ENCODE data around the gene PITPNC1.
"Not testable (repeated sequence)": the region's sequence is repeated elsewhere in the genome, so short reads cannot be mapped to it uniquely, and the experiment has no call there.

Gene PITPNC1

DNA sequence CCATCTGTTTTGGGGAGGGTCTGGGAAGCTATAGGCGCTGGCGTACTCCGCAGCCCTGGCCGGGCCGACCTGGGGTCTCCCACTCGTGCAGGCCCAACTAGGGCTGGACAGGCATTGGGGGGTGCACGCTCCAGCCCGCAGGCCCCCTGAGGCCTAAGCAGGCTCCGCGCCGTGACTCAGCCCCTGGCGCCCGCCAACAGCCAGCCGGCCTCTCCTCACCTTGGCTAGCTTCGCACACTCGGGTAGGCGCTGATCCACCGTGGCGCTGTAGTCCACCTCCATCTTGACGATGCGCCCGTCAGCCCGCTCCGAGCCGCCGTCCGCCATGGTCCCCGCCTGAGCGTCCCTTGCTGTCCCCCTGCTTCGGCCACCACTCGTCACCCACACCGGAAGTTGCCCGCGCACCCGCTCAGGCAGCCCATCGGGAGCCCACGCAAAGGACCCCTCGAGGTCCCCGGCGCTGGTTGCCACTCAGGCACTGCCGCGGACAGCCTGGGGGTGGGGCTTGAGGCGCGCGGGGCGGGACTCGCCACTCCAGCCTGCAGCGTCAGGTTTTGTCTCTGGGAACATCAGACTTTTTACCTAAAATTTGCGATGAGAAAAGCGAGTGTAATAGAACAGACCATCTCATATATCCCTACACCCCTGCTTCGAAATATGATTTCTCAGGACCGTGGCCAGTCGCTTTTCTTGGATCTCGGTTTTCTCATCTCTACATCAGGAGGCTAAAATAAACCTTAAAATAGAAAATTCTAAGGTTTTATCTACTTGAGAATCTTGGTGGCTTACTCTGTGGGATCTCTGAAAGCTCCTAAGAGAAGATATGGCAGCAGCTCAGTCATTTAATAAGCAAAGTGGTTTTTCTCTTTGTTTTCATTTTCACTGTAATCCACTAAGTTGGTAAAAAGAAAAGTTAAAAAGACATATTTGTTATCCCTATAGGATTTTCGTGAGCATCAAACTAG, 10.6 kb upstream of the PITPNC1 start, which contains the start of gene PSMD12:
Gene PSMD12, minus strand, starts transcription at position 385 of the 965 bp plus-strand sequence. Its CDS starts 58 bp downstream, at position 327.
- DNase-seq (ENCODE audit: low read depth in 4 of 4, low spot score in 1 of 4), result peak; percentile 83 to 94 (median 90)

DNA sequence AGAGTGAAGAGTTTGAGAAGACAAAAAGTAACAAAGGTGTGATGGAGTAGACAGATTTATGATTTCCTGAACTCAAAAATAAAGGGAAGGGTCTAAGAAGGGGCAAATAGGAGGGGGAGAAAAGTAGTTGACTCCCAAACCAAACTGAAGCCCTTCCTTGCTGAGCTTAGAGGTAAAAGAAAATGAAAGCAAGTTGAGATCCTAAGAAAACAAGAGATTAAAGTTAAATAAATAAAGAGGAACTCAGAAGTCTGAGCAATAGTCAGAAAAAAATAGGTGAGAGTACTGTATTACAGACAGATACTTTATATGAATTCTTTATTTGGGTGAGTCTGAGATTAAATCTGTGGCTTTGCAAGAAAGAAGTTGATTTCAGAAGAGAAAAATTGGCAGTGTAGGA, 7.4 kb upstream of the PITPNC1 start:
- DNase-seq (ENCODE audit: low read depth in 4 of 4, low spot score in 1 of 4), result no peak

- DNase-seq (ENCODE audit: low read depth in 4 of 4, low spot score in 1 of 4), result no peak
These were observed 4.3 kb upstream of the PITPNC1 start for GRCh38 chr17:67372751-67373150.

GRCh38 chr17:67374329-67375053, 2.6 kb upstream of the PITPNC1 start:
- DNase-seq (ENCODE audit: low read depth in 4 of 4, low spot score in 1 of 4), result peak; percentile 71 to 83 (median 82)

- no peak for DNase-seq (ENCODE audit: low read depth in 4 of 4, low spot score in 1 of 4)
These were observed 2.0 kb upstream of the PITPNC1 start for GRCh38 chr17:67375054-67375427.

GRCh38 chr17:67375716-67376115, 1.4 kb upstream of the PITPNC1 start:
- DNase-seq (ENCODE audit: low read depth in 4 of 4, low spot score in 1 of 4), result no peak

- no peak for DNase-seq (ENCODE audit: low read depth in 4 of 4, low spot score in 1 of 4)
These were observed 705 bp upstream of the PITPNC1 start for GRCh38 chr17:67376415-67376736.

GRCh38 chr17:67377488-67378453, 690 bp downstream of the PITPNC1 start:
- DNase-seq (ENCODE audit: low read depth in 4 of 4, low spot score in 1 of 4), result peak in 2 of 4 experiments; percentile 38 to 43

DNA sequence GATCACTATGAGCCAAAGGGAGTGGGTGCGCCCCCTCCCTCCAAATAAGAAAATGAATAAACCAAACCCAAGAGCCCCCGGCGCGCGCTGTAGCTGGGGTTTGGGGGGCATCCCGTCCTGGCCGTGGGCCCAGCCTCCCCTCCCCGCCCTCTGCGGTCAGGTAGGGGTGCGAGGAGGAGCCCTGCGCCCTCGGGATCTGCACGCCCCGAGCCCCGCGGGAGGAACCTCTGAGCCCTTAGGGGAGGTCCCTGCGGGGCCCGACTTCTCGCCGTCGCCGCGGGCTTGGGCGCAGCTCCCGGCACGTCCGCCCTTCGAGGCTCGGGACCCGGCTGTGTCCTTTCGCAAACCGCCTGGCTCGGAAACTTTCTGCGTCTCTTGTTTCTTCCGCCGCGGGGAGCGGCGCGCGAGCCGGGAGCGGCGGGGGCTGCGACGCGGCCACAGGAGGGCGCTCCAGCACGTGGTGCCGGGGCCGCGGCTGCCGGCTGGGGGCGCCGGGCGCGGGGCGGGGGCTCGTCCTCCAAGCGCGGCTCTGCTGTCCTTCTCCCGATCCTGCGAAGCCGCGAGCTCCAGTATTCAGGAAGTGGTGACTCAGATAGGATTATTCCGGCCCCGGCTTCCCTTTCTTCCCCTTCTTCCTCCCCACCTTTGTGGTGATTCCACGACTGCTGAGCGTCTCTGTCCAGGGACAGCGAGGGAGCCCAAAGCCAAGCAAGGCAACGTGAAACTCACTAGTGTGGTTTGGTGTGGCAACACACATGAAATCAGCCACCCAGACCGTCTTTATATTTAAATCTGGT, 1.6 kb downstream of the PITPNC1 start:
- peak; percentile 46 to 70 (median 62) for DNase-seq (ENCODE audit: low read depth in 4 of 4, low spot score in 1 of 4)

DNA sequence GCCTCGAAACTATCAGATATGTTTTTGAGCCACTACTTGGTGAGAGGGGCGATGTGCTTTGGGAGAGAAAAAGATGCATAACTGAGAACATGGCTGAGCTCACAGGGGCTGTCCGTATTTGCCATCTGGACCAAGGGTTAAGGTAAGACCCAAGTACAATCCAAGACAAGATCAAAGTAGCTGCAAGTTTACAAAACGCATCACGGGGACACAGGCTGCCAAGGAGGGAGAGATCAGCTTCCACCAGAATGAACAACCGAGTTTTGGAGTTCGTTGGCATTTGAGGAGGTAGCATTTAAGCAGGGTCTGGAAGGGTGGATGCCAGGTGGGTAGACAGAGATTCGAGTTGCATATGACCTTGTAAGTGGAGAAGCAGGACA, 2.2 kb downstream of the PITPNC1 start:
- DNase-seq (ENCODE audit: low read depth in 4 of 4, low spot score in 1 of 4), result no peak

DNA sequence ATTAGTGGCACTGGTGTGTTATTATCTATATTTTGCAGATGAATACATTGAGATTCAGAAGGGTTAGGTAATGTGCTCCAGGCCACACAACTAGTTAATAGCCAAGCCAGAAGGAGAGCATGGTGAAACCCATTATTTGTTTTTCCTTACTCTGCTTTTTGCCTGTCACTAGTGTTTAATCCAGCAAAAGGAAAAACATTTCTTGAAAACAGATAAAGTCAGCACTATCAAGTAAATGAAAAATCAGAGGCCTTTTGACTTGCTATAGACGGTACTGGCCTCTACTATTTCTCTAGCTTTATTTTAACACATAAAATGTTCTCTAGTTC, 4.8 kb downstream of the PITPNC1 start:
- no peak for DNase-seq (ENCODE audit: low read depth in 4 of 4, low spot score in 1 of 4)

DNA sequence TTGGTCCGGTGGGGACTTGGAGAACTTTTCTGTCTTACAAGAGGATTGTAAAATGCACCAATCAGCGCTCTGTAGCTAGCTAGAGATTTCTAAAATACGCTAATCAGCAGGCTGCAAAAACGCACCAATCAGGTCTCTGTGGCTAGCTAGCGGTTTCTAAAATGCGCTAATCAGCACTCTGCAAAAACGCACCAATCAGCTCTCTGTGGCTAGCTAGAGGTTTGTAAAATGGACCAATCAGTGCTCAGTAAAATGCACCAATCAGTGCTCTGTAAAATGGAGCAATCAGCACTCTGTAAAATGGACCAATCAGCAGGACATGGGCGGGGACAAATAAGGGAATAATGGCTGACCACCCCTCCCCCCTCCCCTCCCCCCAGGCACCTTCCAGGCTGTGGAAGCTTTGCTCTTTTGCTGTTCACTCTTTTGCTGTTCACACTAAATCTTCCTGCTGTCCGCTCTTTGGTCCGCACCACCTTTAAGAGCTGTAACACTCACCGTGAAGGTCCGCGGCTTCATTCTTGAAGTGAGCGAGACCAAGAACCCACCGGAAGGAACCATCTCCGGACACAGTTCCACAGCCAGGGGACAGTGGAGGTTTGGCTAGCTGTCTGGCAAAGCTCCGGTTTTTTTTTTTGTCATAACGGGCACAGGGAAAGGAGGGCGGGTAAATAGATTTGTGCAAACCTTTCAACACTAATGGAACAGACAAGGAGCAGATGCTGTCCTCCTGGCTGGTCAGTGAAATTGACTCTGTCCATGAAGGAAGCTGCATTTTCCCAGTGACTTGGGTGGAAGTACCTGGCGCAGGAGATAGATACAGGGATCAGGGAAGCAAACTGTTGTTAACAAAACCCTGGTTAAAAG, 8.3 kb downstream of the PITPNC1 start:
- no peak for DNase-seq (ENCODE audit: low read depth in 4 of 4, low spot score in 1 of 4)

GRCh38 chr17:67386965-67387551, 10.0 kb downstream of the PITPNC1 start:
- peak; percentile 57 to 67 (median 65) for DNase-seq (ENCODE audit: low read depth in 4 of 4, low spot score in 1 of 4)

- not testable (repeated sequence) for DNase-seq (ENCODE audit: low read depth in 4 of 4, low spot score in 1 of 4)
These were observed 11.5 kb downstream of the PITPNC1 start for GRCh38 chr17:67388536-67388935.

- no peak for DNase-seq (ENCODE audit: low read depth in 4 of 4, low spot score in 1 of 4)
These were observed 11.9 kb downstream of the PITPNC1 start for GRCh38 chr17:67388986-67389385.

- DNase-seq (ENCODE audit: low read depth in 4 of 4, low spot score in 1 of 4), result no peak
These were observed 13.0 kb downstream of the PITPNC1 start for GRCh38 chr17:67390006-67390645.

DNA sequence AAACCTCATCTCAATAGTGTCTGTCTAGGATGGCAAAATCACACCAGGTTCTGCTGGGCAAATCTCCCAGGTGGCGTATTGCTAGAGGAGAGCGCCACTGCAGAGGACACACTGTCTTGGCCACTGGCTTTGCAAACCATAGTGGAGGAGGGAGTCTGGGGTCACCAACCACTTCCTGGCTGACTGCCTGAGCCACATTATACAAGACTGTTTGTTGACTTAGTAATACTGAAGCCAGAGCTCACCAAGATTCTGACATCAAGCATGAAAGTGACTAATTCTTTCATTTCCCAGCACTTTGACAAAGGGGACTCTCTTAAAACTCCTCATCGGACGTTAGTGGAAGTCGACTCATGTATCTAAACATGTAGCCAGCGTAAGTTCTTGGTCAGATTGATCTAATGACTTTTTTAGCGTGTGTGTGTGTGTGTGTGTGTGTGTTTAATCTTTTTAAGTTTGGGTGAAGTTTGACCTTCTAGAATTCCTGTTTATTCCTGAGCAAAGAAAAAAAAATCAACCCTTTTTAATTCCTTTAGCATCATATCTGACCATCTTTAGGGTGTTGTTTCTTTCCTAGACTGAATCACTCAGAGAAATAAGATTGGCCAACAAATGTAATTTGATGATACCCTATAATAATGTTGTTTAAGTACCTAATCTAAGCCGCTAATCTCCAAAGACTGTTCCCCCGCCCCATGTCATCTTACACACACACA, 13.7 kb downstream of the PITPNC1 start:
- DNase-seq (ENCODE audit: low read depth in 4 of 4, low spot score in 1 of 4), result peak in 2 of 4 experiments; percentile 30 to 53

DNA sequence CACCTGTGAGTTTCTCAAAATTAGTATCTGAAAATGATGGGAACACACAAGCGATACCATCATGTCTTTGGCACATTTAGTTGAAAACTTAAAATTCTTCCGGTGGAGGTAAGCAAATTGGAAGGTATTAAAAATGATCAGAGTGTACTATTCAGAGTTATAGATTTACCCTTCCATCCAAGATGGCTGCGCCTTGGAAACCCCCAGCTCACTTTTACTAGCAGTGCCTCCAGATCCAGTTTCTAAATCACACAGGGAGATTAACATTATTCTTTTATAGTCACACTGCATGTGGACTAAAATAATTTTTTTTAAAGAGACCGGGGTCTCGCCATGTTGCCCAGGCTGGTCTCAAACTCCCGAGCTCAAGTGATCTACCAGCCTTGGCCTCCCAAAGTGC, 15.0 kb downstream of the PITPNC1 start:
- no peak for DNase-seq (ENCODE audit: low read depth in 4 of 4, low spot score in 1 of 4)
